ENCODE results near the gene TLL2.
"Not testable (repeated sequence)": the region's sequence is repeated elsewhere in the genome, so short reads cannot be mapped to it uniquely, and the experiment has no call there.

TLL2 gene

DNA sequence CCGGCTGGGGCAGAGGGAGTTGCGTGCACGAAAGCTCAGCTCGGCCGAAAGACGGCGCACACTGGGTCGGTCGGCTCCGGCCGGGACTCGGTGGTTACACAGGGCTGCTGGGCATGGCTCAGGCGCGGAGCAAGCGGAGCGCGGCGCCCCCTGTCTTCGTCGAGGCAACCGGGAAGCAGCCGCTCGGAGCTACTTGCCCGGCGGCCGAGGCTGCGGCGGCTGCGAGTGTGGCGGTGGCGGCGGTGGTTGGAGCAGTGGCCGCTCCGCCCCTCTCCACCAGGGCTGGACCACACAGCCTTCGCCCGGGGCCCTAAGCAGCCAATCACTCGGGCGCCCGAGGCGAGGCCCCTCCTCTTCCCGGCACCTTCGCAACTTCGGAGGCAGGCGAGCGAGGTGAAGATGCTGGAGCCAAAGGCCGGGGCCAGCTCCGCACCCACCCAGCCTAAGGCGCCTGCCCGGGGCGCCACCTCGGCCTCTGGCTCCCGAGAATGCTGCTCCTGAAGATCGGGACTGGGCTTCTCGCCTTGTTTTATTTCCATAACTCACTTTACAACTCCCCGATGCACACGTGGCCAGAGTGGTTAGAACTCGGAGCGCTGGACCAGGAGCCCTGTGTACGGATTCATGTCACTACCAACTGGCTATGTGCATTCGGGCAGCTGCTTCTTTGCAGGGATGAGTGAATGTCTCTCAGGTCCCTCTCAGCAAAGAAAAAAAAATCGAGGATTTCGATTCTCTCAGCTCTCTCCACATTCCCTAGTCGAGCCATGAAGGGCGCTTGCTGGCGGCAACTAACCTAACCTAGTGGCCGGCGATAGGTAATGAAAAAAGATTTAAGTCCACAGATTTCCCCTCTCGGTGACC, at the start of gene TLL2:
Gene TLL2, minus strand, starts transcription at position 229 of the 864 bp plus-strand sequence. CDS start 241 bp downstream, outside the sequence.
- Histone ChIP-seq H3K4me3 (ENCODE audit: low read length) (peak within 1 kb of the TSS; percentile 48), H3K27me3 (ENCODE audit: insufficient read depth, low read length) (peaks cover 20% of the 10 kb centered on the region)

DNA sequence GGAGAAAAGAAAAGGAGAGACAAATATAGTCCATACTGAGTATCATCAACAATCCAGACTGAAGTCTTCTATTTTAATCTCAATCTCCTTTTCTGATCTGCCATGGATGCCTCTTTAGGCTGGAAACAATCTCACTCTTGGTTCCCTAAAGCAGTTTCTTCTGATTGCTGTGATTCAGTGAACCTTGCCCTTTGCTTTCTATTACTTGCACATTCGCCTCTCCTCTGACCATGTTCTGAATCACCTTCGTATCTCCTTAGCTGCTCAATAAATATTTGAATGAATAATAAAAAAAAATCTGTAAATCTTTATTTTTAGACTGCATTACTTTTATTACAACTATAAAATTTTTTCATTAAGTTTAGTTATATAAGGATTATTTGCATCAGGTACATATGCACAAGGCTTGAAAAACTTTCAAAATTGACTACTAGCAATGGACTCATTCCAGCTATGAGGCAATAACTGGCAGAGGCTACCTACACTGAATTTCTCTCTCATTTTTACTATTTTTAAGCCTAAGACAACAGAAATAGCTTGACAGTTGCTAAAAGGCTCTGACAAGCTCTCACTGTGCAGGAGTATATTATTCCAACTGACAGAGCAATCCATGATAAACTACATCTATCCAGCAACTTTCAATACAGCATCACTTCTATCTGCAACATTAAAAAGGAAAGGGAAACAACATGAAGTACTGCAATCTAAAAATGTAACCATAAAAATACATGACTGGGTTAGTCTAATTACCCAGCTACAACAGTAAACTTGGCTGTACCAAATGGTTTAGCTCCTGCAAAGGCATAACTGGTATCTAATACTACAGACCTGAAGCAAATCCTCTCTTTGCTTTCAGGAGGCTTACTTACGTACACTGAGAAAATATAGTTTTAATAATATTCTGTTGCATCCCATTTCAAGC, 47.5 kb upstream of the TLL2 start:
- no peak overlapping the region for H3K4me3 ChIP-seq (ENCODE audit: low read length)
- H3K4me1 ChIP-seq (ENCODE audit: insufficient read depth, low read length): peaks cover 2% of the 10 kb centered on the region
- peaks cover 46% of the 10 kb centered on the region for H3K36me3 ChIP-seq (ENCODE audit: insufficient read depth, low read length)
- H2AFZ ChIP-seq (ENCODE audit: low read depth, low read length): no peak overlapping the region
- no peaks in the 10 kb centered on the region for H3K9me3 ChIP-seq (ENCODE audit: low read length)
- no peaks in the 10 kb centered on the region for H3K27me3 ChIP-seq (ENCODE audit: insufficient read depth, low read length)

More for the DNA sequence above, at the start of gene TLL2:
- H3K36me3 ChIP-seq (ENCODE audit: insufficient read depth, low read length): no peaks in the 10 kb centered on the region
- peaks cover 17% of the 10 kb centered on the region for H3K4me1 ChIP-seq (ENCODE audit: insufficient read depth, low read length)
- peak within 1 kb of the TSS; percentile 83 for H2AFZ ChIP-seq (ENCODE audit: low read depth, low read length)
- no peaks in the 10 kb centered on the region for H3K9me3 ChIP-seq (ENCODE audit: low read length)

DNA sequence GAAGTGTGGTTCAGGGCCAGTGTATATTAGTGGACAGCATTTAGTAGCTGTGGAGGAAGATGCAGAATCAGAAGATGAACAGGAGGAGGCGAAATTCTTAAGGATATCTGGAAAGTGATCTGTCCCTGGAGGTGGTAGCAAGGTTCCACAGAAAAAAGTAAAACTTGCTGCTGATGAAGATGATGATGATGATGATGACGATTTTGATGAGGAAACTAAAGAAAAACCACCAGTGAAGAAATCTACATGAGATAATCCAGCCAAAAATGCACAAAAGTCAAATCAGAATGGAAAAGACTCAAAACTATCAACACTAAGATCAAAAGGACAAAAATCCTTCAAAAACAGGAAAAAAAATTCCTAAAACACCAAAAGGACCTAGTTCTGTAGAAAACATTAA, 46.8 kb upstream of the TLL2 start:
- H3K4me1 ChIP-seq (ENCODE audit: insufficient read depth, low read length): no peaks in the 10 kb centered on the region
- H2AFZ ChIP-seq (ENCODE audit: low read depth, low read length): no peak overlapping the region
- peaks cover 46% of the 10 kb centered on the region for H3K36me3 ChIP-seq (ENCODE audit: insufficient read depth, low read length)

DNA sequence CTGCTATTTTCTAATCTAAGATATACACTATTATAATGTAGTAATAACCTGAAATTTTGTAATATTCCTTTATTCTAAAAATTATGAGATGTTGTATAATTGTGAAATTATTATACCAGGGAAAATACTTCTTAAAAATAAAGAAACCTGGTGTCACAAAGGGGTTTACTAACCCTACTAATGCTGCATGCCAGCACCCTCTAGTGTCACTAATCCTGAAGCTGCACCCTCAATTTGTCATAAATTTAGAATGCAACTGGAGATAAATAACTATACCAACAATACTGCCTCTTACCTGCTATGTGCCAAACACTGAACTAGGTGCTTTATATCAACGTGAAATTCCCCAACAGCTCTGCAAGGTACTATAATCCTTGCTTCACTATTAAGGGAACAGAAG, 42.3 kb upstream of the TLL2 start:
- Histone ChIP-seq H3K4me1 (ENCODE audit: insufficient read depth, low read length) (peaks cover 8% of the 10 kb centered on the region), H3K9me3 (ENCODE audit: low read length) (no peaks in the 10 kb centered on the region), H3K27me3 (ENCODE audit: insufficient read depth, low read length) (no peaks in the 10 kb centered on the region), H3K36me3 (ENCODE audit: insufficient read depth, low read length) (peaks cover 45% of the 10 kb centered on the region), H3K4me3 (ENCODE audit: low read length) (no peak overlapping the region), H2AFZ (ENCODE audit: low read depth, low read length) (no peak overlapping the region)

More for the DNA sequence above, 46.8 kb upstream of the TLL2 start:
- Histone ChIP-seq H3K9me3 (ENCODE audit: low read length) (no peaks in the 10 kb centered on the region), H3K27me3 (ENCODE audit: insufficient read depth, low read length) (no peaks in the 10 kb centered on the region), H3K4me3 (ENCODE audit: low read length) (no peak overlapping the region)

DNA sequence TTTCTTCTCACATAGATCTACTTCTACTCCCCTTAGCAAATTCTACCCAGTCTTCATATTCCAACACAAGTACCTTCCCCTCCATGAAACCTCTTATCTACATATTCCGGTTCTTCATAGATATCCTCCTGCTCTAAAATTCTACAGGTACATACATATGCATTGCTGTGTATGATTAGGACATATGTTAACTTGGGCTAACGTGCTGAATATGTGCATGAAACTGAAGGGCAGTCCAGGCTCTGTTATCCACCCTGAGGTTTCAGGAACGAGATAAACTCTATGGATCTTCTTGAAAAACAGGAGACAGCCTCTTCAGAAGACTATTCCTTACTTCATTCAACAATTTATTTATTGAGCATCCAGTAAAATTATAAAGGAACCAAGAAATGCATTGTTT, 41.6 kb upstream of the TLL2 start:
- H2AFZ ChIP-seq (ENCODE audit: low read depth, low read length): no peak overlapping the region
- peaks cover 45% of the 10 kb centered on the region for H3K36me3 ChIP-seq (ENCODE audit: insufficient read depth, low read length)
- H3K4me3 ChIP-seq (ENCODE audit: low read length): no peak overlapping the region
- no peaks in the 10 kb centered on the region for H3K9me3 ChIP-seq (ENCODE audit: low read length)
- peaks cover 8% of the 10 kb centered on the region for H3K4me1 ChIP-seq (ENCODE audit: insufficient read depth, low read length)
- no peaks in the 10 kb centered on the region for H3K27me3 ChIP-seq (ENCODE audit: insufficient read depth, low read length)

DNA sequence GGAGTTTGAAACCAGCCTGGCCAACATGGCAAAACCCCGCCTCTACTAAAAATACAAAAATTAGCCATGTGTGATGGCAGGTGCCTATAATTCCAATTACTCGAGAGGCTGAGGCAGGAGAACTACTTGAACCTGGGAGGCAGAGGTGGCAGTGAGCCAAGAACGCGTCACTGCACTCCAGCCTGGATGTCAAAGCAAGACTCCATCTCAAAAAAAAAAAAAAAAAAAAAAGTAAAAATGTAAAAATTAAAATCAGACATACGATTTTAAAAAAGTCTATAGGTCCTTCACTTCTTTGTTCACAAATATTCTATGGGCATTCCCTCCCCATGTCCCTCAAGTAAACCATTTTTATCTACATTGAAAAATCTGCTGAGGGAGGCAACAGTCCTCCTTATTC, 34.9 kb upstream of the TLL2 start:
- no peaks in the 10 kb centered on the region for H3K4me1 ChIP-seq (ENCODE audit: insufficient read depth, low read length)
- H3K36me3 ChIP-seq (ENCODE audit: insufficient read depth, low read length): peaks cover 69% of the 10 kb centered on the region
- no peak overlapping the region for H2AFZ ChIP-seq (ENCODE audit: low read depth, low read length)
- no peaks in the 10 kb centered on the region for H3K9me3 ChIP-seq (ENCODE audit: low read length)
- no peaks in the 10 kb centered on the region for H3K27me3 ChIP-seq (ENCODE audit: insufficient read depth, low read length)
- no peak overlapping the region for H3K4me3 ChIP-seq (ENCODE audit: low read length)

DNA sequence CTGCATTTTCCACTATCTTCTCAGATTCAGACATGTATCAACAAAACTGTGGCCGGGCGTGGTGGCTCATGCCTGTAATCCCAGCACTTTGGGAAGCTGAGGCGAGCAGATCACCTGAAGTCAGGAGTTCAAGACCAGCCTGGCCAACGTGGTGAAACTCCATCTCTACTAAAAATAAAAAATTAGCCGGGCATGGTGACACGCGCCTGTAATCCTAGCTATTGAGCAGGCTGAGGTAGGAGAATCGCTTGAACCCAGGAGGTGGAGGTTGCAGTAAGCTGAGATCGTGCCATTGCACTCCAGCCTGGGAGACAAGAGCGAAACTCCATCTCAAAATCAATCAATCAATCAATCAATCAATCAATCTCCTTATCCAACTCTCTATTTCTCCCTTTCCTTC, 31.8 kb upstream of the TLL2 start:
- H2AFZ ChIP-seq (ENCODE audit: low read depth, low read length); H3K4me3 ChIP-seq (ENCODE audit: low read length); H3K4me1 ChIP-seq (ENCODE audit: insufficient read depth, low read length); H3K9me3 ChIP-seq (ENCODE audit: low read length); H3K27me3 ChIP-seq (ENCODE audit: insufficient read depth, low read length): not testable (repeated sequence)
- H3K36me3 ChIP-seq (ENCODE audit: insufficient read depth, low read length): peaks cover 56% of the 10 kb centered on the region

DNA sequence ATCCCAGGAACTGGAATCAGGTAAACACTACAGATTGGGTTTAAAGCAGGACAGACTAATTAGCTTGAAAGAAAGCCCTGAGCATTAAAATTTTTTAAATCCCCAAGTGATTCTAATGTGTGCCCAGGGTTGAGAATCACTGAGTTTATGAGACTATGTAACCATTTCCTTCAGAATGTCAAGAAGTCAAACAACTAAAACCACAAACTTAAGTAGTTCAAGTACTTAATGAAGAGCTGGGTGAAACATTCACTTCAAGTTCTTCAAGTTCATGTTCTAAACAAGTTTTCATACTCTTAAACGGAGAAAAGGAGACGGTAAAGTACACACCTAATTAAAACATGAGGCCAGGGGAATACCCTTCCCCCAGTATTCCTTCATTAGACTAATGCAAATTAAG, 28.2 kb upstream of the TLL2 start:
- H3K4me3 ChIP-seq (ENCODE audit: low read length): no peak overlapping the region
- H2AFZ ChIP-seq (ENCODE audit: low read depth, low read length): no peak overlapping the region
- H3K4me1 ChIP-seq (ENCODE audit: insufficient read depth, low read length): no peaks in the 10 kb centered on the region
- H3K27me3 ChIP-seq (ENCODE audit: insufficient read depth, low read length): no peaks in the 10 kb centered on the region
- peaks cover 44% of the 10 kb centered on the region for H3K36me3 ChIP-seq (ENCODE audit: insufficient read depth, low read length)
- peaks cover 3% of the 10 kb centered on the region for H3K9me3 ChIP-seq (ENCODE audit: low read length)

DNA sequence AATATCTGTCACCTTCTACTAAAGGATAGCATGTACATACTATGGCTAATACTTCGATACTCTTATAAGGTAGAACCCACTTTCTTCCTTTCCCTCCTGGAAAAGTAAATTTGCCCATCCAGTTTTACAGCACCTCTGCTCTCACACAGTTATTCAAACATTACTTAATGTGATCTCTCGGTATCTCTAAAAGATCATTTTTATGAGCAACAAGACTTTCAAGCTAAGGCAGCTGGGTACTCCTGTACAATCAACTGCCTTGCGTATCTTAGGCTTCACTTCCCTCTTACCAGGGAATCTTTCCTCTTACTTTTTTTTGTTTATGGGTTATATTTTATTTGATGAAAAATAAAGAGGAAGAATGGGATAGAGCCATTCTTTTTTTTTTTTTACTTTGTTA, 26.5 kb upstream of the TLL2 start:
- H3K4me3 ChIP-seq (ENCODE audit: low read length): no peak overlapping the region
- H3K4me1 ChIP-seq (ENCODE audit: insufficient read depth, low read length): no peaks in the 10 kb centered on the region
- H2AFZ ChIP-seq (ENCODE audit: low read depth, low read length): no peak overlapping the region
- peaks cover 3% of the 10 kb centered on the region for H3K9me3 ChIP-seq (ENCODE audit: low read length)
- no peaks in the 10 kb centered on the region for H3K27me3 ChIP-seq (ENCODE audit: insufficient read depth, low read length)
- H3K36me3 ChIP-seq (ENCODE audit: insufficient read depth, low read length): peaks cover 33% of the 10 kb centered on the region

DNA sequence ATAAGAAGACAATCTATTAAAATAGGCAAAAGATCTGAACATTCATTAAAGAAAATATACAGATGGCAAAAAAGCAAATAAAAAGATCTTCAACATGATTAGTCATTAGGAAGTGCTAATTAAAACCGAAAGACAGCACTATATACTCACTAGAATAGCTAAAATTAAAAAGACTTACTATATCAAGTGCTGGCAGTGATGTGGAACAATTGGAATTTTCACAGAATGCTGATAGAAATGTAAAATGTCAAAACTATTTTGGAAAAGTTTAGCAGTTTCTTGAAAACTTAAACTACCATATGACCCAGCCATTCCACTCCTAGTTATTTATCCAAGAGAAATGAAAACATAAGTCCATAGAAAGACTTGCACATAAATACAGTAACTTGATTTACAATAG, 25.0 kb upstream of the TLL2 start:
- peaks cover 25% of the 10 kb centered on the region for H3K36me3 ChIP-seq (ENCODE audit: insufficient read depth, low read length)

DNA sequence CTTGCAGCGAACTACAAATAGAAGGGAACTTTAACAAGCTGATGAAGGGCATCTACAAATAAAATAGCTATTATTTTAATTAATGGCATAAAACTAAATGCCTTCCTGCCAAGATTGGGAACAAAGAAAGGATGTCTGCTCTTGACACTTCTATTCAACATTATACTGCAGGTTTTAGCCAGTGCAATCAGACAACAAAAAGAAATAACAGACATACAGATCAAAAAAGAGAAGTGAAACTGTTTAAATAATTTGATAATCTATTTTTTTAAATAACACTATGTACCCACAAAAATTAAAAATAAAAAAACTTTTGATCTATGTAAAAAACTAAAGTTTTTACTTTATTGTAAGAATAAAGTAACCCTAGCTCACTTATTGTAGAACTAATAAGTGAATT, 22.4 kb upstream of the TLL2 start:
- no peaks in the 10 kb centered on the region for H3K4me1 ChIP-seq (ENCODE audit: insufficient read depth, low read length)
- H3K36me3 ChIP-seq (ENCODE audit: insufficient read depth, low read length): peaks cover 25% of the 10 kb centered on the region
- no peaks in the 10 kb centered on the region for H3K27me3 ChIP-seq (ENCODE audit: insufficient read depth, low read length)
- H2AFZ ChIP-seq (ENCODE audit: low read depth, low read length): no peak overlapping the region
- peaks cover 3% of the 10 kb centered on the region for H3K9me3 ChIP-seq (ENCODE audit: low read length)
- H3K4me3 ChIP-seq (ENCODE audit: low read length): no peak overlapping the region

More for the DNA sequence above, 25.0 kb upstream of the TLL2 start:
- H3K4me3 ChIP-seq (ENCODE audit: low read length): no peak overlapping the region
- H3K27me3 ChIP-seq (ENCODE audit: insufficient read depth, low read length): no peaks in the 10 kb centered on the region
- peaks cover 3% of the 10 kb centered on the region for H3K9me3 ChIP-seq (ENCODE audit: low read length)
- H3K4me1 ChIP-seq (ENCODE audit: insufficient read depth, low read length): no peaks in the 10 kb centered on the region
- H2AFZ ChIP-seq (ENCODE audit: low read depth, low read length): no peak overlapping the region

DNA sequence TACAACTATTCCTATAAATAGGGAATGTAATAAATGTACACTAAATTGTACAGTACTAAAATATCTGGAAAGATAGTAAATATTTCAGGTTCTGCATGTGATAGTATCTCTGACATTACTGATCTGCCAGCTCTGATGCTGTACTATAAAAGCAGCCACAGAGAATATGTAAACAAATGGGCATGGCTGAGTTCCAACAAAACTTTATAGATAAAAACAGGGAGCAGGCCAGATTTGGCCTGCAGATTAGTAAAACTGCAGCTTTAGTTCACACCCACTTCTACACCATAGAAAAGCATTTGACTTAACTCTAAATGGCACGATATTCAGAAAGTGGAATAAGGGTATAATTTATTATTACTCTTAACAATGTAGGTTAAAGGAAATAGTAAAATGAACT, 18.8 kb upstream of the TLL2 start:
- Histone ChIP-seq H3K27me3 (ENCODE audit: insufficient read depth, low read length) (no peaks in the 10 kb centered on the region), H3K36me3 (ENCODE audit: insufficient read depth, low read length) (peaks cover 36% of the 10 kb centered on the region), H3K4me1 (ENCODE audit: insufficient read depth, low read length) (no peaks in the 10 kb centered on the region), H3K4me3 (ENCODE audit: low read length) (no peak overlapping the region), H3K9me3 (ENCODE audit: low read length) (no peaks in the 10 kb centered on the region), H2AFZ (ENCODE audit: low read depth, low read length) (no peak overlapping the region)

DNA sequence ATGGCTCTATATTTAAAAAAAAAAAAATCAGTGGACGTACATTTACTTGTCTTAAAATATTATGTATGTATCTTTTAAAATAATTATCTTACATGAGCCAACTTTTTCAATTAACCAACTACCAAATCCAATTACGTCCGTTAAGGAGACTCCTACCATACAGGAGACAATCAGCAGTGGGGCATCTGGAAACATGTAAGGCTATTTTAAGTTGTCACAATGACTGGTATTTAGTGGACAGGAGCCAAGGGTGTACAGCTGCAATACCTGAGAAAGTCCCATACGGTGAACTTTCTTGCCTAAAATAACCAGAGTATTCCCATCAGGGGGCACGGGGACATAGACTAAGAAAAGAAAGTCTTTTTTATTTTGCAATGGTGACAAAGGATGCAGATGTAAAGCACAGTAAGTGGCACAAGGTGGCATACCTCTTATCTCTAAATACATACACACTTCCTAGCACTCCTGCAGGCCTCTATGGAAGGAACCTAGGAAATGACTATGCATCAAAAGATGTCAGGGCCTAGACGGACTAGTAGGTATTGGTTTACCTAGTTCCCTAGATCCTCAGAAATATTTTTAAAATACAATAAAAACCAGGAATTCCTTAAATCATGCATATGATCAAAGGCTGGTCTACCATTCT, 16.0 kb upstream of the TLL2 start:
- Histone ChIP-seq H3K36me3 (ENCODE audit: insufficient read depth, low read length) (peaks cover 59% of the 10 kb centered on the region), H3K4me3 (ENCODE audit: low read length) (no peak overlapping the region), H2AFZ (ENCODE audit: low read depth, low read length) (no peak overlapping the region), H3K9me3 (ENCODE audit: low read length) (no peaks in the 10 kb centered on the region), H3K4me1 (ENCODE audit: insufficient read depth, low read length) (no peaks in the 10 kb centered on the region), H3K27me3 (ENCODE audit: insufficient read depth, low read length) (no peaks in the 10 kb centered on the region)
